ENCODE data around the gene ALDH6A1.
"Not testable (repeated sequence)": the region's sequence is repeated elsewhere in the genome, so short reads cannot be mapped to it uniquely, and the experiment has no call there.

The ALDH6A1 gene

DNA sequence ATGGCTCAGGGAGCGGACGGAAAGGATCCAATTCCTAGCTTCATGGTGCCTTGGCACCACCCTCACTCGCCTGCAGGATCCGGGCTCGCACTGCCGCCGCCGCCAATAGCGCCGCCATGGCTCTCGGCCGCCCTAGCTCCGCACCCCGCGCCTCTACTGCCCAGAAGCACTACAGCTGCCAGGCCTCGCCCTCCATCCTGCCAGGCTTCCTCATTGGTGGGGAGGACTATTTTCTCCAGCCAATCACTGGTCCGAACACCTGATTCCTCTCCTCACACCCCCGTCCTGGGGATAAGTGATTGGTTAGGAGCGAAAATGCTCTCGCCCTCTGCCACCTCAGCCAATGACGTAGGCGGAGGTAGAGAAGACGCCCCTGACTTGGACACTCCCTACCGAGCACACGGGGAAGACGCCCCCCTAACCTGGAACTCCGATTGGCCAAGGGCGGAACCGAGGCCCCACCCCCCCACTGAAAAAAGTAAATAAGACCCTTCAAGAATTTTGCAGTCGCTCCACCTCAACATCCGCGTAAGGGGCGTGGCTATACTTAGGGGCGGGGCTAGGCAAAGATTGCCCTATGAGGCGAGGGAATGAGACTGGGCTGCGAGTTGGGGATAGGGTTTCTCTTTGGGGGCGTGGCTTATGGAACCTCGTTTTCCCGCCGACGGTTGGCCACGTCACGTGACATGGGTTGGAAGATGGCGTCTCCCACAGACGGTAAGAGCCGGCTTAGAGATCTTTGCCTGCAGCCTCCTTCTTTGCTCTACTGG, at the start of gene ALDH6A1, which contains the start of gene LIN52:
TSS of gene ALDH6A1 (minus strand) at position 177 of the 770 bp plus-strand sequence. CDS start at position 118, 59 bp downstream.
TSS of gene LIN52 (plus strand) at position 680 of the 770 bp plus-strand sequence. CDS start at position 699, 19 bp downstream.
- peak; percentile 100 for DNase-seq

DNA sequence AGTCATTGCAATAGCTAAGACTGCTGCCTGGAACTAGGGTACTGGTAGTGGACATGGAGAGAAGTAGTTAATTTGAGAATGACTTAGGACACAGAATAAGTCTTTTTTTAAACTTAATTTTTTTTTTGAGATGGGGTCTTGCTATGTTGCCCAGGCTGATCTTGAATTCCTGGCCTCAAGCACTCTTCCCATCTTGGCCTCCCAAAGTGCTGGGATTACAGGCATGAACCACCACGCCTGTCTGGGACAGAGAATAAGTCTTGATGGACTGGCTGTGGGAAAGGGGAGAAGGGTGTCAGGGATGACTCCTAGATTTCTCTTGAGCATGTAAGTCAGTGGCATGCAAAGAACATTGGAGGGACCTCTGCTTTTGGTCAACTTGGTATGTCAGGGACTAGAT, 43.4 kb upstream of the ALDH6A1 start:
- no peak for DNase-seq

DNA sequence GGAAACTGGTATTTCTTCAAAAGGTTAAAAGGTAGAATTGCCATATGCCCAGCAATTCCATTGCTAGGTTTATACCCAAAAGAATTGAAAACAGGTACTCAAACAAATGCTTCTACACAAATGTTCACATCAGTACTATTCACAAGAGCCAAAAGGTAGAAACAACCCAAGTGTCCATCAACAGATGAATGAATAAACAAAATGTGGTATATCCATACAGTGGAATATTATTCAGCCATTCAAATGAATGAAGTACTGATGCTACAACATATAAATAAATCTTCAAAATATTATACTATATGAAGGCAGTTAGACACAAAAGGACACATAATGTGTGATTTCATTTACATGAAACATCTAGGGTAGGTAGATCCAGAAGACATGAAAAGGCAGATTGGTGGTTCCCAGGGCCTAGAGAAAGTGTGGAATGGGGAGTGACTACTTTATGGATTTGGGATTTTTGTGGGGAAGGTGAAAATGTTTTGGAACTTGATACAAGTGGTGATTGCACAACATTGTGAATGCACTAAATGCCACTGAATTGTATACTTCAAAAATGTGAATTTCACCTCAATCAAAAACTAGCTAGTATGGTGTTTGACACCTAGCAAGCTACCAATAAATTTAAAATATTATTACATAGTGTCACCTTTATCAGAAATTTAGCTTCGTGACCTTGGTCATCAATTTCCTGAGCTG, 42.2 kb upstream of the ALDH6A1 start:
- DNase-seq: no peak

DNA sequence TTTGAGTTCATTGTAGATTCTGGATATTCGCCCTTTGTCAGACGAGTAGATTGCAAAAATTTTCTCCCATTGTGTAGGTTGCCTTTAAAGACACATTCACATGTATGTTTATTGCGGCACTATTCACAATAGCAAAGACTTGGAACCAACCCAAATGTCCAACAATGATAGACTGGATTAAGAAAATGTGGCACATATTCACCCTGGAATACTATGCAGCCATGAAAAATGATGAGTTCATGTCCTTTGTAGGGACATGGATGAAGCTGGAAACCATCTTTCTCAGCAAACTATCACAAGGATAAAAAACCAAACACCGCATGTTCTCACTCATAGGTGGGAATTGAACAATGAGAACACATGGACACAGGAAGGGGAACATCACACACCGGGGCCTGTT, 41.2 kb upstream of the ALDH6A1 start:
- not testable (repeated sequence) for DNase-seq

DNA sequence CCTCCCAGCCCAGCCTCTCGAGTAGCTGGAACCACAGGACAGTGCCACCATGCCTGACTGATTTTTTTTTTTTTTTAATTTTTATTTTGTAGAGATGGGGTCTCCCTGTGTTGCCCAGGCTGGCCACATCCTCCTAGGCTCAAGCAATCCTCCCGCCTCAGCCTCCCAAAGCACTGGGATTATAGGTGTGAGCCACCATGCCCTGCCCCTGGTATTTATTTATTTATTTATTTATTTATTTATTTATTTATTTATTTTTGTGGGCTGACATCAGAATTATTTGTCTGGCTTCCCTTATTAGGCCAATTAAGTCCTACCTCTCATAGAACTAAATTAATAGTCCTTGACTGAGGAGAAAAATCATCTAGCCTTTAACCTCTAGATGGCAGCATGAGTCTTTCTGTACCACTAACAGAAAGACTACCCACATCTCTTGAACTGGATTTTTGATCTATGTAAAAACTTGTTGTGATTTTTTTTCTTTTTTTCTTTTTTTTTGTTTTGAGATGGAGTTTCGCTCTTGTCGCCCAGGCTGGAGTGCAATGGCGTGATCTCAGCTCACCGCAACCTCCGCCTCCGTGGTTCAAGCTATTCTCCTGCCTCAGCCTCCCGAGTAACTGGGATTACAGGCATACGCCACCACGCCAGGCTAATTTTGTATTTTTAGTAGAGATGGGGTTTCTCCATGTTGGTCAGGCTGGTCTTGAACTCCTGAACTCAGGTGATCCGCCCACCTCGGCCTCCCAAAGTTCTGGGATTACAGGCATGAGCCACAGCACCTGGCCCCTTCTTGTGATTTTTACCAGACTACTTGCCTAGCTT, 27.4 kb upstream of the ALDH6A1 start:
- peak; percentile 76 for DNase-seq

DNA sequence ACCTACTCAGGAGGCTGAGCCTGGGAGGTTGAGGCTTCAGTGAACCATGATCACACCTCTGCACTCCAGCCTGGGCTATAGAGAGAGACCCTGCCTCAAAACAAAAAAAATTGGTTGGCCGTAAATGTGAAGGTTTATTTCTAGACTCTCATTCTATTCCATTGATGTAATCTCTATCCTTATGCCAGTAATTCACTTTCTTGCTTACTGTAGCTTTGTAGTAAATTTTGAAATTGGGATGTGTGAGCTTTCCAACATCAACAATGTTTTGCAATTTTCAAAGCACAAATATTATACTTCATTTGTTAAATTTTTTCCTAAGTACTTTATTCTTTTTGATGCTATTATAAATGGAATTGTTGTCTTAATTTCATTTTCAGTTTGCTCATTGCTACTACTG, 25.1 kb upstream of the ALDH6A1 start:
- no peak for DNase-seq

DNA sequence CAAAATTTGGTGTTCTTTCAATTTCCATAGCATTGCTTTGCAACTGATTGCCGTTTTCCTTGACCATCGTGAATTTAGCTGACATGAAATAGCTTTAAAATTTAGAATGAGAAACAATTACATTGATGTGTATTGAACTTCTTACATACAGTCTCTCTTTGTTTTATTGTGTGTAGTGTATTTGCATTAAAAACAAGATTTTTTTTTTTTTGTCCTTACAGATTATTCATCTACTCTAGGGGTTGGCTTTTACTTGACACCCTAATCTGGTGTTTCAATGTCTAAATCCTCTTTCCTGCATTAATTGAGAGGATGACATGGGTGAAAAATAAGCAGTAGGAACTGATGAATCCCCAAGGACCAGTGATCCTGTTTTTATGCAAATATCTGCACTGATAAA, 21.1 kb upstream of the ALDH6A1 start:
- DNase-seq: no peak

DNA sequence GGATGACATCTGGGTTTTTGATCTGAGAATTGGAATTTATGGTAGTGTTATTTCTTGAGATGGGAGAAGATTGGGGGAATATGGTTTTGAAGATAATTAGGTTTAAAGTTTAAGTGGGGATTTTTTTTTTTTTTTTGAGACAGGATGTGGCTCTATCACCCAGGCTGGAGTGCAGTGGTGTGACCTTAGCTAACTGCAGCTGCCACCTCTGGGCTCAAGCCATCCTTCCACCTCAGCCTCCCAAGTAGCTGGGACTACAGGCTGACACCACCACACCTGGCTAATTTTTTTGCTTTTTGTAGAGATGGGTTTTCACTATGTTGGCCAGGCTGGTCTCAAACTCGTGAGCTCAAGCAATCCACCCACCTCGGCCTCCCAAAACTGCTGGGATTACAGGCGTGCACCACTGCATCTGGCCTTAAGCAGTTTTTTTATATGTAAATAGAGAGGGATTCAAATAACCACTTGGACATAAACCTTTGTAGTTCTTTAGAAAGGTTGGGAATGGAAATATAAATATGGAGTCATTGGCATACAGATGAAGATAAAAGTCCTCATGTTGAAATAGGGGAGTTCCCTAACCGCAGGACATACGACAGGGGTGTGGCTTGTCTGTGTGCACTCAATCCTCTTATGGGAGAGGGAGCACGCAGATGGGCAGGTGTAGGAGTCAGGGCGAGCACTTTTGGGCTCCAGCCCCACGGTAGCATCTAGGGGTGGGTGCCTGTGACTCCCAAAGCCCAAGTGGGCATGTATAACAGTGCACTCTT, 5.2 kb upstream of the ALDH6A1 start:
- DNase-seq: no peak

DNA sequence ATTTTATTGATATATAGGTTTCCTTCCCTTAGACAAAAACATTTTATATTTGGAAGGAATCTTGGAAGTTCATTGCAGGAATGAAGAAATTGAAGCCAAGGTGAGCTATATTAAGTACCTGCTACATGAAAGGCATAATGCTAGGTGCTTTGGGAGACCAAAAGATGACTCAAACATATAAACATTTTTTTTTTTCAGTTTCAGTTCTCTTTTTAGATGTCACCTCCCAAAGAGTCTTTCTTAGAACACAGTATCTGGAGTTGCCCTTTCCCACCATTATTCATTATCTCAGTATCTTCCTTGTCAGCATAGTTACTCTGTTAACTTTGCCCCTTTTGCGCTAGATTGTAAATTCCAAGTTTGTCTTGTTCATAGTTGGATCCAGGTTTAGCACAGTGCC, 1.6 kb upstream of the ALDH6A1 start:
- no peak for DNase-seq

DNA sequence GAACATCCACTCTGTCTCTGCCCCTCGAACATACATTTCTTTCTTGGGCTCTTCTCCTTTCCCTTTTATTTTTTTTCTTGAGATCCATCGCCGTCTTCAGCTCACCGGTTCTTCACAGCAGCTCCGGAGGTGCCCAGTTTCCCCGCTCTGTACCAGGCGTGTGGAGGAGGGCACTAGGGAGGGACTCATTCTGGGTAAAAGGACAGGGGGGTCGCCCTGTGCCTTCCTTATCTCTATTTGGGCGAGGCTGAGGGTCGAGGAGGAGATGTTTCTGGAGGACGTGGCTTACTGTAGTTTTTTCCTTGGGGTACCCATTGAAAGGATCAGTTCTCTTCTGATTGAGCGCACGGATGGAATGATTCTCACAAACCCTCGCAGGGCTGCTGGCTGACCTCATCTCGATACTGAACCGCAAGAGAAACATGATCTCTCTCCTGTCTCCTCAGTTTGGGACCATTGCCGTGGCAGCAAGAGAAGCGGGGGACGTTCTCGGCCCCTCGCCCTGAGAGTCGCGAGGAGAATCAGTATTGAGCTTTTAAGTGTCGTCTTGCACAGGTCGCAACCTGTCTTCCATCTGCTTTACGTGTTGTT, 889 bp upstream of the ALDH6A1 start:
- DNase-seq: peak; percentile 51

DNA sequence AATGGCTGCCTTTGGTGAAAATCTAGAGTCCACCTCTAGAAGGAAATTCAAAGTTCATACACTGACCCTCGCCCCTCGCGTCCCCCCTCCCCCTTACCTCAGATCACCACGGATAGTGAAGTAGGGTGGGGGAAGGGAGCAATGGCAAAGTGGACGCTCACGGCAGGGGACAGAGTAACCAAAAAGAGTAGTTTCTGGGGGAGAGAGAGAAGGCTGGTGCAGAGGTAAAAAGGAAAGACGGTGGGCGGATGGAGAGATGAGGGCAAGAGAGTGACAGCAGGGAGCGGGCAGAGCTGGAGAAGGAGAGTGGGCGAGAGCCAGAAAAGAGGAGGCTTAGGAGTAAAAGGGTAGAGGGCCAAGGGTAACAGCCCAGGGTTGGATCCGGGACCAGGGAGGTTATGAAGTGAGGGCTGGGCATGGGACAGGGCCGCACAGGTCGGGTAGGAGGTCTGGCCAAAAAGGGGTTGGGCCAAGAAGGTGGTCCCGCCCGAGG, 423 bp downstream of the ALDH6A1 start:
- no peak for DNase-seq

DNA sequence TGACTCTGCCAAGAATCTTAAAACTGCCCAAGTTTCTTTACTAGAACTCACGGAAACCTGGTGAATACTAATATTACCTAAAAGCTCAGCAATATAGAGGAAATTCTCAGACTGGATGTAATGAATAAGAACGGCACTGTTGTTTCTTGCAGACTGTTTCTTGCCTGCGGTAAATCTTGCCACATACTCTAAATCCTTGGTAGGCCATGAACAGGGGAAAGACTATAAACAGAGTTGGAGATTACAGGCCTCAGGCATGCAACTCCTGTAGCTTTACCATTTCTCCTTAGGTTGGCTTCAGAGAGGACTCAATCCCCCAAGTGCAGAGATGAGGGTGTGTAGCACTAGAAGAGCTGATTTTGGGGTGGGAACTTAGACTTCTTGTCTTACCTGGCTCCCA, 1.1 kb downstream of the ALDH6A1 start:
- no peak for DNase-seq

DNA sequence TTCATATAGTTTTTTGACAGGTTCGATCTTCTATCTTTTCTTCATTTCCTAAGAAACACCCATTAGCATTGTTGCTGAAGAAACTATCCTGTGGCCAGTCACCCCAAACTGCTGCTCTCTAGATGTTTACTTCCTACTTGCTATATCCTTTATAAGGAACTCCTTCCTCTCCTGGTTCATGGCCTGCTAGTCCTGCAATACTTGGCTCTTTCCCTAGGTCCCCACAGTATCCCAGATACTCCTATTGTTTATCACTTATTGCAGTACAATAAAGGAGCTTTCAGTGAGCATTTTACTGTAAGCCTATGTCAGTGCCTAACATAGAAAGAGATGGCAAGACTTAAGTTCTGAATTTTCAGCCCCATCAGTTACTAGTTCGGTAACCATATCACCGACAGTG, 2.8 kb downstream of the ALDH6A1 start:
- no peak for DNase-seq

DNA sequence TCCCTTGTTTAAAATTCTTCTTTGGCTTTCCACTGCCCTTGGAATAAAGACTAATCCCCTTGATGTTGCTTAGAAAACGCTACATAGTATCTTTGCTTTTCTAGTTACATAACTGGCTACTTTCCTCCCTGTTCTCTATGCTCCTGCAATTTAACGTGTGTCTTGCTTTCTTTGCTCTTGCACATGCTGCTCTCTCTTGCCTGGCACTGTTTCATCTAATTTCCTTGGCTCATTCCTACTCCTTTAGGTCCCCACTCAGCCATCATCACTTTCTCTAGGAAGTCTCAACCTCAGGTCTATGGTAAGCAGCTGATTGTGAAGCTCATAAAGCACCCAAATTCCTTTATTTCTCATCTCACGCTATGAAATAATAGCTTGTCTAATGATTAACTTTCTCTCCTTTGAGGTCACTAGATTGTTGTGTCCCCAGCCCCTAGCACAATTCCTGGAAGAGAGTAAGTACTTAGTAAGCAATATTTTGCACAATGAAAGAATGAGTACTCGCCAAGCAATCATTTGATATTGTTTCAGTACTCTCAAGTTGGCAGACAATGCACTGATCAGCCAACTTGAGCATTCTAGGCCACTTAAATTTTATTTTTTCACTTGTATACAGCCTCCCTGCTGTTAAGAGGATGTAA, 3.3 kb downstream of the ALDH6A1 start:
- no peak for DNase-seq

DNA sequence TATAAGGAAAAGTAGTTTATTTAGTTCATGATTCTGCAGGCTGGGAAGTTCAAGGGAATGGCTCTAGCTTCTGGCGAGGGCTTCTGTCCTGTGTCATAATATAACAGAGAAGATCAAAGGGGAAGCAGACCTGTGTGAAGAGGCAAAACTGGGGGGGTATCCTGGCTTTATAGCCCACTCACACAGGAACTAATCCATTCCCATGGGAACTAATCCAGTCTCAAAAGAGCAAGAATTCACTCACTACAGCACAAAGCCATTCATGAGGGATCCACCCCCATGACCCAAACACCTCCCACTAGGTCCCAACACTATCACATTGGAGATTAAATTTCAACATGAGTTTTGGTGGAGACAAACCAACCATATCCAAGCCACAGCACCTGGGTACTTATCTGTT, 6.9 kb downstream of the ALDH6A1 start:
- no peak for DNase-seq

DNA sequence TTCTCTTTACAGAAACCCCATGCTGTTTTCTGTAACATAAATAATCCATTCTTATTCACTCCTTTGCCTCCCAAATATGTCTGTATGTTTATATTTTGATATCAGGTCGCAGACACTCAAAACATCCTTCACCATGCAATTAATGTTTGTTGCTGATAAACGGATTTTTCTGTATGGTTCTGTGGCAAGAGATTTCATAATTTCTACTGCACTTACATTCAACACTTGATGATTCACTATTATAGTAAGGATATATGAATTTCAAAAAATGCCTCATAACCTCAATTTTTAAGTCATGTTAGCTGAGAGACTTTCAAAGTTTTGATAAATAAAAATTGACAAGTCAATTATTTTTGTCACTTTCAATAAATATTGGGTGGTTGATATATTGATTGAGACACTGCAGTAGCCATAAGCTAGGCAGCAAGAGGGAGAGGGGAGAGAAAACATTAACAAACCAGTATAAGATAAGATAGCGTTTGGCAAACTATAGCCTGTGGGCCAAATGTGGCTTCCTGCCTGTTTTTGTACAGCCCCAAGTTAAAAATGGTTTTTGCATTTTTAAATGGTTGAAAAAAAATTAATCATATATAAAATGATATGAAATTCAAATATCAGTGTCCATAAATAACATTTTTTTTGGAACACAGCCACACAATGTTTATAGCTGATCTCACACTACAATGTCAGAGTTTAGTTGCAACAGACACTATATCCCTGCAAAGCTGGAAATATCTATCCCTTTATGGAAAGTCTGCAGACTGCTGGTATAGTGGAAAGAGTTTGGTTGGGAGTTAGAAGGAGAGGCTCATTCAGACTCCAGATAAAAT, 18.3 kb downstream of the ALDH6A1 start:
- DNase-seq: no peak

DNA sequence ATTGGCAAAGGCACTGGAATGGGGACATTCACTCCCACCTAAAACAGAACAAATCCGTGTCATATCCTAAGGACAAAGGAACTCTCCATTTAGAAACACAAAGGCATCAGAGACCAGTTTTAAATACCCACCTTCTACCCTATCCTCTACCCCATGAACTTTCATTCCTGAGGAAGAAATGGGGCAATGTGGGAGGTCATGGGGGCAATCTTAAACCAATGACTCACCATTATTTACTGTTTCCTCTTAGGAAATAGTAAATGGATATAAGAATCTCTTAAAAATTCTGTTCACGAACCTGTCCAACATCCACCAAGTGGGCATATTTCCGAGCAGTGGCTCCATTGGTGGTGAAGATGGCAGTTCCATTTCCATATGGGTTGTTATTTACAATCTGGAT, 19.4 kb downstream of the ALDH6A1 start:
- no peak for DNase-seq

DNA sequence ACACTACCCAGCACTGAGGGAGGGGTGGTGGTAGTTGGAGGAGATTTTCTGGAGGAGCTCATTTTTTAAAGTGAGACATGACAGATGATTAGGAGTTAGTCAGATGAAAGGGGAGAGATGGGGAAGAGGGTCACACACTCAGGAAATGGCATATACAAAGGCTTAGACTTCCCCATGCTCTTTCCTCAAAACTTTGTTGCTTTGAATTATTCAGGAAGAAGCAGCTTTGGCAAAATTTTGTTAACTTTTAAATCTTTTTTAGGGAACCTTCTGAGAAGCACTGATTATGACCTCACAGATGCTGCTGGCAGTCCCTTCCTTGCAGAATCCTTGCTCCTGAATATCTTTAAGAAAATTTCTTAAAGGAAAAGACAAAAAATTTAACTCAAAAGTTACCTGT, 19.8 kb downstream of the ALDH6A1 start:
- no peak for DNase-seq

DNA sequence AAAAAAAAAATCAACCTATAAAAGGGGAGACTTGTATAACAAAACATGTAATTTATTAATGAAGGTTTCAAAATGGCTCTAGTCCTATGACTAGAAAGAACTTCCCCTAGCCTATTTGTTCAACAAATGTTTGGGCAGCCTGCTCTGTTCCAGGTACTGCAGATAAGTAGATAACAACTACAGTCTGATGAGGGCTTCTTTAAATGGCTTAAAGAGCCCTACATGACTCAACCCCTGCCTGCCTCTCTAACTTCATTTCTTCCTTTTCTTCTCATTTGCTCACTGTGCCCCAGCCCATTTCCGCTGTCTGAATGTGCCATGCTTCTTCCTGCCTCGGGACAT, 21.5 kb downstream of the ALDH6A1 start:
- DNase-seq: no peak

DNA sequence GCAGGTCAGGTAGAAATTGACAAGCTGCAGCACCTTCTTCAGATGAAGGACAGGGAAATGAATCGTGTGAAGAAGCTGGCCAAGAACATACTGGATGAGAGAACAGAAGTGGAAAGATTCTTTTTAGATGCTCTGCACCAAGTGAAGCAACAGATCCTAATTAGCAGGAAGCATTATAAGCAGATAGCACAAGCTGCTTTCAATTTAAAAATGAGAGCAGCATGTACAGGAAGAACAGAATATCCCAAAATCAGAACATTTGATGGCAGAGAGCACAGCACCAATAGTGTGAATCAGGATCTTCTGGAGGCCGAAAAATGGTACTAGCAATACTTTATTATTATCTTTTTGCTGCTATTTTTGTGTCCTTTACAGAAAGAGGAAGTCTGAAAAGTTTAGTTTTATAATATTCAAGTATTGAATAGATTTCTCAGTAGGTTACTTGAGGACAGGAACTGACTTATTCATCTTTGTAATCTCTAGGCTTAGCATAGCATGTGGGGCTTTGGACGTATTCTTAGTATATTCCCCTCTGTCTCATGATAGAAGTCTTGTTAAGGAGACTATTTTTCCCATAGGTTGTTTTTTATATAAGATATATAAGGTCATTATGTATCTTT, 34.3 kb downstream of the ALDH6A1 start:
- DNase-seq: no peak

All from NCI-H1105 treated with DMSO at 0.1 percent for 48 hours (cell line).